GM12864 (cell line): ENCODE results near the gene SNX19.

ENCODE experiments used
- DNase-seq: peaks from one replicate; pipeline ENCODE4 v3.0.0-alpha.2; 2011; ENCODE audit warnings: low read depth
- H3K4me3 ChIP-seq: 2 replicates; pipeline ENCODE4 v1.5.1; 2011; ENCODE audit warnings: mild to moderate bottlenecking, low read depth, low read length, control low read depth
- TF ChIP-seq, protein P1 (sequence below): IDR thresholded peaks from 2 replicates; pipeline ENCODE4 v1.5.1; 2011; ENCODE audit warnings: low read depth, mild to moderate bottlenecking, moderate library complexity, low read length, control low read depth, inconsistent platforms; ENCODE audit errors: missing control alignments

Gene SNX19

DNA sequence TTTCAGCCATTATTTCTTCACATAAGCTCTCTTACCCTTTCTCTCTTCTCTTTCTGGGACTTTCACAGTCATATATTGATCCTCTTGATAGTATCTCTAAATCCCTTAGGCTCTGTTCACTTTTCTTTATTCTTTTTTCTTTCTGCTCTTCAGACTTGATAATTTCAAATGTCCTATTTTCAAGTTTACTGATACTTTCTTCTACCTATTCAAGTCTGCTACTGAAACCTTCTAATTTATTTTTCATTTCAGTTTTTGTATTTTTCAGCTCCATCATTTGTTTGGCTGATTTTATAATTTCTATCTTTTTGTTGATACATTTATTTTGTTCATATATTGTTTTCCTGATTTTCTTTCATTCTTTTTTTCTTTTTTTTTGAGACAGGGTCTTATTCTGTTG, 79.1 kb downstream of the SNX19 start:
- TF ChIP-seq, protein P1, sequence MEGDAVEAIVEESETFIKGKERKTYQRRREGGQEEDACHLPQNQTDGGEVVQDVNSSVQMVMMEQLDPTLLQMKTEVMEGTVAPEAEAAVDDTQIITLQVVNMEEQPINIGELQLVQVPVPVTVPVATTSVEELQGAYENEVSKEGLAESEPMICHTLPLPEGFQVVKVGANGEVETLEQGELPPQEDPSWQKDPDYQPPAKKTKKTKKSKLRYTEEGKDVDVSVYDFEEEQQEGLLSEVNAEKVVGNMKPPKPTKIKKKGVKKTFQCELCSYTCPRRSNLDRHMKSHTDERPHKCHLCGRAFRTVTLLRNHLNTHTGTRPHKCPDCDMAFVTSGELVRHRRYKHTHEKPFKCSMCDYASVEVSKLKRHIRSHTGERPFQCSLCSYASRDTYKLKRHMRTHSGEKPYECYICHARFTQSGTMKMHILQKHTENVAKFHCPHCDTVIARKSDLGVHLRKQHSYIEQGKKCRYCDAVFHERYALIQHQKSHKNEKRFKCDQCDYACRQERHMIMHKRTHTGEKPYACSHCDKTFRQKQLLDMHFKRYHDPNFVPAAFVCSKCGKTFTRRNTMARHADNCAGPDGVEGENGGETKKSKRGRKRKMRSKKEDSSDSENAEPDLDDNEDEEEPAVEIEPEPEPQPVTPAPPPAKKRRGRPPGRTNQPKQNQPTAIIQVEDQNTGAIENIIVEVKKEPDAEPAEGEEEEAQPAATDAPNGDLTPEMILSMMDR = no peak
- no peak for DNase-seq
- no peak overlapping the region for H3K4me3 ChIP-seq

DNA sequence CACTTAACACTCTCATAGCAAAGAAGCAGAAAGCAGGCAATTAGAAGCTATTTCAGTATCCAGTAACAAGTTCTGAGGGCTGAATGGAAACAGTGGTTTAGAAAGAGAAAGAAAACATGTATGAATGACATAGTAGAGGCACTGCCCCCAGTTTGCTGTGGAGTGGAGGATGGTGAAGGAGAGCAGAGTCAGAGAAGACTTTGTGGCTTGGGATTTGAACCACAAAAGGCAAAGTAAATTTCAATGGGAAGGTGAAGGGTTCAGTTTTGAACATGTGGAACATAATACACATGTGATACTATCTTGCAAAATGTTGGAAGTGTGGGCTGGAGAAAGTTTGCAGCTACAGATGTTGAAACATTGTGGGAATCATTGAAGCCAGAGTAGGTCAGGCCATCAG, 81.4 kb downstream of the SNX19 start:
- TF ChIP-seq, protein P1 = no peak
- no peak for DNase-seq
- H3K4me3 ChIP-seq = no peak overlapping the region

DNA sequence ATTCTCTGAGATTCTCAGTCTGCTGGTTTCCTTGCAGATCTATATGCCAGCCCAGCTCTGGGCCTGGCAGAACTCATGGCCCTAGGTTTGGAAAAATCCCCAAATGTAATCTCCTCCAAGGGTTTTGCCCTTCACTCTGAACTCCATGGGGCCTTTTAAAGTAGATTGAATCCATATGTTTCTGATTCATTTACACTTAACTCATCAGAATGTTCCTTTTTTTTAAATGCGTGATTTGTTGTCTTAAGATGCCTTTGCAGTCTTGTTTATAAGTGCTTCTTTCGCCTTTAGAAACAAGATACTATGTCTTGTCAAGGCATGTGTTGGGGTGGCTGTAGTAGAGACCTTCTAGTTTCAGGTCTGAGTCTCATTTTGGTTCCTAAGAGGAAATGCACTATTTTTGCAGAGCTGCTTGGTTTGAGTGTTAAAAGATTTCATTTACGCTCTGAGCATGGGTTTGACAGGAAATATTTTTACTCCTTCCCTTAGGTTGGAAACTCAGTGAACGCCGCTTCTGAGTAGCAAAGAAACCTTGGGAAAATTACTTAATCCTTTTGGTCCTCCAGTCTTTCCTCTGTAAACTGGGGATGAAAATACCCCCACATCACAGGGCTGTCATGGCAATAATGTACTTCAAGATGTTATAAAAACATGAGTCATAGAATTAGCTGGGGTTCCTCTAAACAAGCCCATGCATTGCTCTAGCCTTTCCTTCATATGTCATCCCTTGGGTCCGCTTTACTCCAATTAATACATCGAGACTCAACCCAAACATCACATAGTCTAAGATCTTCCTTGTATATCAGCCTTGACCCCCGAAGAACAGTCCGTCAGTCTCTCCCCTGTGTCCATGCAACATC, 83.5 kb downstream of the SNX19 start:
- no peak overlapping the region for H3K4me3 ChIP-seq
- TF ChIP-seq, protein P1 = no peak
- DNase-seq = no peak

DNA sequence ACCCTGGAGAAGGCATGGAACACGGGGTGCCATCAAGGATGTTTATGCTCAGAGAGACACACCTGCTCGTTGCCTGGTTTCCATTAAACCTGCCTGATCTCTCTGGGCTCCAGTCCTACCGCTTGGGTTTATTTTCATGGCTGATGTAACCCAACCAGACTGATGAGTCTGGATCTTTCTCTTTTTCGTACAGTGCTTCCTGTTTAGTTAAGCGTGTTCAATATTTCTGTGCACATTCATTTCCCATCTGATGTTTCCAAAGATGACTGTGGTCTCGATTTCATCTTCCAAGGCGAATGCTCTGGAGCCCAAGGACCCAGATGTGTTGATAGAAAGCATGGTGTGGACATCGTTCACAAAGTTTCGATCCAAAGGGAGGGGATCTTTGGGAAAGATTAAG, 84.3 kb downstream of the SNX19 start:
- TF ChIP-seq, protein P1 = no peak
- H3K4me3 ChIP-seq = no peak overlapping the region
- no peak for DNase-seq

DNA sequence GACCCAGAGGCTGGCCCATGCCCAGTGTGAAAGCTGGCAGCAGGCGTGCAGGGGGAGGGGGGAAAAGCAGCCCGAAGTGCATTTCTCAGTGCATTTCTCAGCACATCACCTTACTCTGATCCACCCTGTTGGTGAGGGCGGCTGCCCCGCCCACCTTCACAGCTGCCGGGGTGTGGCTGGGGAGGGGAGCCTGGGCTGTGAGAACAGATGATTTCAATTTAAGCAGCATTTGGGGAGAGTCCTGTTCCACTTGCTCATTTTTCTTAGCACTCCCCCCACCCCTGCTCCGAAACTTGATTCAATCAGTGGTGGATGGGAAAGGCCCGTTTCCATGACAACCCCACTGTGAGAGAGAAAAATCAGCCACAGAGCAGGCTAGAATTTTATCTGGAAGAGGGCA, 84.8 kb downstream of the SNX19 start:
- DNase-seq = peak; percentile 3
- H3K4me3 ChIP-seq = no peak overlapping the region
- TF ChIP-seq, protein P1 = no peak

DNA sequence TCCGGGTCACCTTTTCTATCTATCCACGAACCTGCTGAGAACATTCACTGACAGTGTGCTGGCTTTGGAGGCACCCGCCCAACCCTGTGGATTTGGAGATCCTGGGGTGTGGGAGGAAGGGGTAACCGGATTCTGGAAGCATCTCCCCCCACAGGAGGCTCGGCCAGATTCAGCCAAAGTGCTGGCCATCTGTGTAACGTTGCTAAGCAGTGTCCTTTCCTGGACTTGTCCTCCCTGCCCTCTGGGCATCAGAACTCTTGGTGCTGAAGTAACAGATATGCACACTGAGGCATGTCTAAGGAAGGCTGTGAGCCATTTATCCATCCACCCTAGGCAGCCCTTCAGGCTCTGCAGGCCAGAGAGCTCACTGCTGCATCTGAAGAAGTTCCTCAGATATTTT, 85.7 kb downstream of the SNX19 start:
- DNase-seq = no peak
- no peak overlapping the region for H3K4me3 ChIP-seq
- TF ChIP-seq, protein P1 = no peak
